ENCODE results near the gene LMBRD2. TPM values are rescaled to one million over a fixed set of nuclear protein-coding genes. Genes with fewer than 3 reads are reported as not detected.

Gene LMBRD2
- total RNA-seq, 4 donors from 2014 or later = 8.1 to 22.4 (median 11.3) TPM

GRCh38 chr5:36160617-36161016 lies 8.9 kb upstream of the LMBRD2 start:
- WGBS, 2 donors = 90 to 96% methylated on average over 3 of the region's 3 CpGs
- TF ChIP-seq POLR2A (IDR thresholded peaks at IDR 0.05) (no peak), CTCF (IDR thresholded peaks at IDR 0.05) (no peak)
- intact Hi-C loops (cut with DNase I; ENCODE audit: low total_unique reads) = no loop called here
- no peak overlapping the region for H3K4me3 ChIP-seq (ENCODE audit: low read depth, poor library complexity, severe bottlenecking)
- no peak for DNase-seq (ENCODE audit: low spot score in 2 of 2)

- WGBS, 2 donors = 67 to 76% methylated on average over 2 of the region's 2 CpGs
These were observed 6.5 kb upstream of the LMBRD2 start for GRCh38 chr5:36158144-36158543.

GRCh38 chr5:36156619-36157018 lies 4.9 kb upstream of the LMBRD2 start:
- TF ChIP-seq POLR2A (IDR thresholded peaks at IDR 0.05) = no peak
- TF ChIP-seq CTCF (IDR thresholded peaks at IDR 0.05) = no peak
- no peak for DNase-seq (ENCODE audit: low spot score in 2 of 2)
- no peak overlapping the region for H3K4me3 ChIP-seq (ENCODE audit: low read depth, poor library complexity, severe bottlenecking)
- intact Hi-C loops (cut with DNase I; ENCODE audit: low total_unique reads) = no loop called here
- WGBS, 2 donors = 32 to 45% methylated on average over 1 of the region's 1 CpG

More at GRCh38 chr5:36158144-36158543, 6.5 kb upstream of the LMBRD2 start:
- no peak for DNase-seq (ENCODE audit: low spot score in 2 of 2)
- no peak overlapping the region for H3K4me3 ChIP-seq (ENCODE audit: low read depth, poor library complexity, severe bottlenecking)
- TF ChIP-seq POLR2A (IDR thresholded peaks at IDR 0.05) (no peak), CTCF (IDR thresholded peaks at IDR 0.05) (no peak)
- intact Hi-C loops (cut with DNase I; ENCODE audit: low total_unique reads) = no loop called here

- DNase-seq (ENCODE audit: low spot score in 2 of 2) = no peak
- TF ChIP-seq POLR2A (IDR thresholded peaks at IDR 0.05) (no peak), CTCF (IDR thresholded peaks at IDR 0.05) (no peak)
- intact Hi-C loops (cut with DNase I; ENCODE audit: low total_unique reads) = no loop called here
- H3K4me3 ChIP-seq (ENCODE audit: low read depth, poor library complexity, severe bottlenecking) = no peak overlapping the region
- WGBS, 2 donors = 37 to 42% methylated on average over 4 of the region's 4 CpGs
These were observed 4.5 kb upstream of the LMBRD2 start for GRCh38 chr5:36156121-36156601.

GRCh38 chr5:36155291-36155690 lies 3.6 kb upstream of the LMBRD2 start:
- no peak for DNase-seq (ENCODE audit: low spot score in 2 of 2)
- no peak overlapping the region for H3K4me3 ChIP-seq (ENCODE audit: low read depth, poor library complexity, severe bottlenecking)
- TF ChIP-seq POLR2A (IDR thresholded peaks at IDR 0.05) (no peak), CTCF (IDR thresholded peaks at IDR 0.05) (no peak)
- intact Hi-C loops (cut with DNase I; ENCODE audit: low total_unique reads) = no loop called here
- 88 to 90% methylated on average over 7 of the region's 7 CpGs for WGBS, 2 donors

GRCh38 chr5:36153726-36154125 lies 2.0 kb upstream of the LMBRD2 start:
- intact Hi-C loops (cut with DNase I; ENCODE audit: low total_unique reads) = no loop called here
- 88 to 90% methylated on average over 4 of the region's 4 CpGs for WGBS, 2 donors
- DNase-seq (ENCODE audit: low spot score in 2 of 2) = no peak
- TF ChIP-seq CTCF (IDR thresholded peaks at IDR 0.05) (no peak), POLR2A (IDR thresholded peaks at IDR 0.05) (no peak)
- H3K4me3 ChIP-seq (ENCODE audit: low read depth, poor library complexity, severe bottlenecking) = no peak overlapping the region
